Prostate gland (tissue), 2 donors: Measurements from ENCODE around the gene SPDEF.

Source experiments
- POLR2AphosphoS5 ChIP-seq: sonication (generic); formaldehyde crosslinking; IDR thresholded peaks from one replicate; pipeline ENCODE4 v1.6.1; 2017; ENCODE audit warnings: antibody characterized with exemption
- TF ChIP-seq, protein P1 (sequence below), 4 experiments: fragments of 200-600 bp in 2 of 4; fragments of 450-650 bp in 2 of 4; sonication (generic) in 2 of 4; IDR thresholded peaks; 1 replicate in 3 of 4; 2 replicates in 1 of 4; pipeline ENCODE4 v1.5.1; 2016 to 2019; ENCODE audit warnings: antibody characterized with exemption in 4 of 4, mild to moderate bottlenecking in 2 of 4, moderate library complexity in 2 of 4

DNA sequence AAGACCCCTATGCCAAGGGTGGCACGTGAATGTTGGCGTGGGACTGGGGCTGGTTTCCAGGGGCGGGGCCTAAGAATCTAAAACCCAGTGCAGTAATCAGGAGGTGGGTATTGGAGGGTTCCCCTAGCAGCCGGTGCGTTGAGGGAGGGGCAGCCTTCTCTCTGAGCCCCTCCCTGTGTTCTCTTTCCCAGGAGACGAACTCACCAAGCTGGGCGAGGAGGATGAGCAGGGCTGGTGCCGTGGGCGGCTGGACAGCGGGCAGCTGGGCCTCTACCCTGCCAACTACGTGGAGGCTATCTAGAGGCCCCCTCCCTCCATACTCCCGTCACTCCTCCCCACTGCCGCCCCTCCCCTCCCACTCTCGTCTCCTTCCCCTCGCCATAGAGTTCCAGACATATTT, 23.9 kb downstream of the SPDEF start:
- TF ChIP-seq, protein P1, sequence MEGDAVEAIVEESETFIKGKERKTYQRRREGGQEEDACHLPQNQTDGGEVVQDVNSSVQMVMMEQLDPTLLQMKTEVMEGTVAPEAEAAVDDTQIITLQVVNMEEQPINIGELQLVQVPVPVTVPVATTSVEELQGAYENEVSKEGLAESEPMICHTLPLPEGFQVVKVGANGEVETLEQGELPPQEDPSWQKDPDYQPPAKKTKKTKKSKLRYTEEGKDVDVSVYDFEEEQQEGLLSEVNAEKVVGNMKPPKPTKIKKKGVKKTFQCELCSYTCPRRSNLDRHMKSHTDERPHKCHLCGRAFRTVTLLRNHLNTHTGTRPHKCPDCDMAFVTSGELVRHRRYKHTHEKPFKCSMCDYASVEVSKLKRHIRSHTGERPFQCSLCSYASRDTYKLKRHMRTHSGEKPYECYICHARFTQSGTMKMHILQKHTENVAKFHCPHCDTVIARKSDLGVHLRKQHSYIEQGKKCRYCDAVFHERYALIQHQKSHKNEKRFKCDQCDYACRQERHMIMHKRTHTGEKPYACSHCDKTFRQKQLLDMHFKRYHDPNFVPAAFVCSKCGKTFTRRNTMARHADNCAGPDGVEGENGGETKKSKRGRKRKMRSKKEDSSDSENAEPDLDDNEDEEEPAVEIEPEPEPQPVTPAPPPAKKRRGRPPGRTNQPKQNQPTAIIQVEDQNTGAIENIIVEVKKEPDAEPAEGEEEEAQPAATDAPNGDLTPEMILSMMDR (IDR thresholded peaks at IDR 0.05): no peak
- TF ChIP-seq POLR2AphosphoS5: no peak
